Endodermal cell (in vitro differentiated cells): ENCODE data around the gene SLC4A1. TPM values are rescaled to one million over a fixed set of nuclear protein-coding genes. Genes with fewer than 3 reads are reported as not detected.

Experiments used
- DNase-seq: peaks from one replicate; pipeline ENCODE4 v3.0.0-alpha.2; 2017
- H3K27ac ChIP-seq: 2 replicates; pipeline ENCODE4 v1.5.1; 2013; ENCODE audit warnings: mild to moderate bottlenecking, low read depth, low read length, moderate library complexity
- H3K27me3 ChIP-seq: 2 replicates; pipeline ENCODE4 v1.6.1; 2013; ENCODE audit warnings: mild to moderate bottlenecking, low read length, moderate library complexity; ENCODE audit not compliant: insufficient read depth, control insufficient read depth, poor library complexity, severe bottlenecking
- H3K36me3 ChIP-seq: 2 replicates; pipeline ENCODE4 v1.7.0; 2013; ENCODE audit warnings: mild to moderate bottlenecking, low read length, moderate library complexity; ENCODE audit not compliant: control insufficient read depth, insufficient read depth
- H3K4me1 ChIP-seq: one replicate; pipeline ENCODE4 v1.7.0; 2013; ENCODE audit warnings: low read length; ENCODE audit not compliant: control insufficient read depth, insufficient read depth
- H3K4me3 ChIP-seq: 2 replicates; pipeline ENCODE4 v1.5.1; 2013; ENCODE audit warnings: mild to moderate bottlenecking, low read length, moderate library complexity
- H3K9ac ChIP-seq: 2 replicates; pipeline ENCODE4 v1.6.1; 2013; ENCODE audit warnings: mild to moderate bottlenecking, low read length, moderate library complexity; ENCODE audit not compliant: poor library complexity, severe bottlenecking; ENCODE audit errors: extremely low read depth
- H3K9me3 ChIP-seq: 2 replicates; pipeline ENCODE4 v1.6.1; 2013; ENCODE audit warnings: mild to moderate bottlenecking, low read length, moderate library complexity; ENCODE audit not compliant: control insufficient read depth
- H3K27ac Mint-ChIP-seq: 2 replicates; pipeline ENCODE4 v1.8.0; 2020; ENCODE audit warnings: mixed read lengths
- H3K27me3 Mint-ChIP-seq: 2 replicates; pipeline ENCODE4 v1.8.0; 2021; ENCODE audit warnings: mild to moderate bottlenecking, mixed read lengths; ENCODE audit not compliant: insufficient read depth
- H3K36me3 Mint-ChIP-seq: 2 replicates; pipeline ENCODE4 v1.8.0; 2020; ENCODE audit warnings: low read depth, mixed read lengths
- H3K4me1 Mint-ChIP-seq: 2 replicates; pipeline ENCODE4 v1.8.0; 2020; ENCODE audit warnings: mixed read lengths
- H3K4me3 Mint-ChIP-seq: 2 replicates; pipeline ENCODE4 v1.8.0; 2020; ENCODE audit warnings: mild to moderate bottlenecking, moderate library complexity, mixed read lengths
- H3K9me3 Mint-ChIP-seq: 2 replicates; pipeline ENCODE4 v1.8.0; 2020; ENCODE audit warnings: mild to moderate bottlenecking, mixed read lengths
- WGBS, 2 experiments: methylation state at CpG; one replicate each; pipeline versions ENCODE4 v1.1.5 to v1.1.7; 2013; ENCODE audit warnings: missing lambda C conversion rate in 2 of 2, mixed read lengths in 1 of 2; ENCODE audit not compliant: insufficient coverage in 1 of 2, insufficient read length in 1 of 2; 5-methylcytosine and 5-hydroxymethylcytosine counted together
- total RNA-seq, 2 donors: library from RNA; stranded (reverse); fragmentation: NEBNext Ultra II Directional in 1 of 2; extraction: Animal tissue kit (Norgen Biotek cat#: 25700) in 1 of 2; gene quantifications; 2 replicates in 1 of 2; 3 replicates in 1 of 2; pipeline ENCODE4 v1.2.1, GENCODE V29; 2021
- TF ChIP-seq, protein P1 (sequence below): fragments of 200-600 bp; sonication (generic); conservative IDR thresholded peaks from 2 replicates; pipeline ENCODE4 v1.5.0; 2021; ENCODE audit warnings: antibody characterized with exemption, mild to moderate bottlenecking

The SLC4A1 gene
- total RNA-seq, 2 donors from 2014 or later = 0.04 TPM; not detected in 1

DNA sequence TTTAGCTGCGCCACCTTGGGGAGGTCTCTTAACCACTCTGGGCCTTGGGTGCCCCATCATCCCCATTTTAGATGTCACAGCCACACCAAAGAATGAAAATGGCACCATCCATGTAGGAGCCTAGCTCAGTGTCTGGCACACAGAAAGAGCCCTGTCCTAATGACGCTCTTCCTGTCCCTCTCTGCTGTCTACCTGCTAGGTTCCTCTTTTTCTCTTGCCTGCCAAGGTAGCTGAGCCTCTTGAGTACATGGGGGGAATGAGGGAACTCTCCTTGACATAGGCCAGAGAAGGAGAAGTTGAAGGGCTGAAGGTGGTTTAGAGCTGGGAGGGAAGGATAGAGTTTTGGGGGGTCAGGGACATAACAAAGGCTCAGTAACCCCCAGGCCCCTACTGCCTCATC is 42.3 kb upstream of the SLC4A1 start:
- Histone ChIP-seq H3K27me3 (peaks cover 16% of the 10 kb centered on the region), H3K27ac (peak overlapping the region; percentile 24), H3K9me3 (no peaks in the 10 kb centered on the region), H3K9ac (no peak overlapping the region), H3K4me3 (no peak overlapping the region), H3K4me1 (no peaks in the 10 kb centered on the region), H3K36me3 (no peaks in the 10 kb centered on the region)
- peaks cover 10% of the 10 kb centered on the region for H3K4me1 Mint-ChIP-seq
- no peak overlapping the region for H3K27ac Mint-ChIP-seq
- H3K36me3 Mint-ChIP-seq = no peaks in the 10 kb centered on the region
- TF ChIP-seq, protein P1, sequence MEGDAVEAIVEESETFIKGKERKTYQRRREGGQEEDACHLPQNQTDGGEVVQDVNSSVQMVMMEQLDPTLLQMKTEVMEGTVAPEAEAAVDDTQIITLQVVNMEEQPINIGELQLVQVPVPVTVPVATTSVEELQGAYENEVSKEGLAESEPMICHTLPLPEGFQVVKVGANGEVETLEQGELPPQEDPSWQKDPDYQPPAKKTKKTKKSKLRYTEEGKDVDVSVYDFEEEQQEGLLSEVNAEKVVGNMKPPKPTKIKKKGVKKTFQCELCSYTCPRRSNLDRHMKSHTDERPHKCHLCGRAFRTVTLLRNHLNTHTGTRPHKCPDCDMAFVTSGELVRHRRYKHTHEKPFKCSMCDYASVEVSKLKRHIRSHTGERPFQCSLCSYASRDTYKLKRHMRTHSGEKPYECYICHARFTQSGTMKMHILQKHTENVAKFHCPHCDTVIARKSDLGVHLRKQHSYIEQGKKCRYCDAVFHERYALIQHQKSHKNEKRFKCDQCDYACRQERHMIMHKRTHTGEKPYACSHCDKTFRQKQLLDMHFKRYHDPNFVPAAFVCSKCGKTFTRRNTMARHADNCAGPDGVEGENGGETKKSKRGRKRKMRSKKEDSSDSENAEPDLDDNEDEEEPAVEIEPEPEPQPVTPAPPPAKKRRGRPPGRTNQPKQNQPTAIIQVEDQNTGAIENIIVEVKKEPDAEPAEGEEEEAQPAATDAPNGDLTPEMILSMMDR = no peak
- 84 to 94% methylated on average over 2 of the region's 2 CpGs for WGBS, 2 experiments
- no peaks in the 10 kb centered on the region for H3K9me3 Mint-ChIP-seq
- H3K27me3 Mint-ChIP-seq = peaks cover 43% of the 10 kb centered on the region
- H3K4me3 Mint-ChIP-seq = no peak overlapping the region
- DNase-seq = no peak

DNA sequence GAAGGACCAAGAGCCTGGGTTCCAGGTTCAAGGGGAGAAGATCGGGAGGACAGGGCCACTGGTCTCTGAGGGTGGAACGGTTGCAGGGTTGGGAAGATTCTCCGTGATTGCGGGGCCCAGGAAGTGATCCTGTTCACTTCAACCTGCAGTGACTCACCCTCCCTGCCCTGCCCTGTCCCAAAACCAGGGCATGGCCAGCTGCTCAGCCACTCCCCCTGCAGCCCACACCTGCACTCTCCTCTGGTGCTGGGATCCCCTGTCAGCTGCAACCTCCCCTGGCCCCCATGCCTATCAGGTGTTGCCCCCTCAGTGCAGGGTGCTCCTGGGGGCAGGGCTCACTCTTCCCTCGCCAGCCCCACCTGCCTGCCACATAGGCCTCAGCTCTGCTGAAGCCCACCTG is 41.5 kb upstream of the SLC4A1 start:
- Mint-ChIP-seq H3K9me3 (no peaks in the 10 kb centered on the region), H3K4me1 (peaks cover 10% of the 10 kb centered on the region), H3K27ac (no peak overlapping the region), H3K27me3 (peaks cover 39% of the 10 kb centered on the region), H3K36me3 (no peaks in the 10 kb centered on the region), H3K4me3 (peak overlapping the region; percentile 58)
- H3K27me3 ChIP-seq = peaks cover 10% of the 10 kb centered on the region
- no peak overlapping the region for H3K9ac ChIP-seq
- DNase-seq = peak; percentile 71
- 68 to 75% methylated on average over 5 of the region's 5 CpGs for WGBS, 2 experiments
- H3K4me1 ChIP-seq = no peaks in the 10 kb centered on the region
- H3K36me3 ChIP-seq = no peaks in the 10 kb centered on the region
- TF ChIP-seq, protein P1 = no peak
- H3K9me3 ChIP-seq = no peaks in the 10 kb centered on the region
- H3K4me3 ChIP-seq = no peak overlapping the region
- no peak overlapping the region for H3K27ac ChIP-seq

DNA sequence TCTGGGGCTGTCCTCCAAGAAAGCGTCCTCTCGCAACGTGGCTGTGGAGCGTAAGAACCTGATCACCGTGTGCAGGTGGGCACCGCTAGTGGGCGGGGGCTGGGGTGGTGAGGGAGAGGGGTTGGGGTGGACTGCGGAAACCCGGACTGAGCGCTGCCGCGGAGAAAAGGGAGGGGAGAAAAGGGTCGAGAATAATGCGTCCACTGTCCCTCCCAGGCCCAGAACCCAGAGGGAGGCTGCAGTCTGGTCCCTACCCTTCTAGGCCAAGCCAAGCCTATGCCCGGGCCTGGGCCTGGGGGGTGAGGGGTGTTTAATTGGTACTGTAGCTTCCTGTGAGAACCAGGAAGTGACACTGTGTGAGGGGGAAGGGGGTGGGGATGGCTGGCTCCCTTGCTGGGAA is 40.9 kb upstream of the SLC4A1 start:
- no peak for DNase-seq

More for the DNA sequence above, 40.9 kb upstream of the SLC4A1 start:
- Mint-ChIP-seq H3K9me3 (no peaks in the 10 kb centered on the region), H3K36me3 (no peaks in the 10 kb centered on the region), H3K4me3 (peak overlapping the region; percentile 58), H3K27ac (no peak overlapping the region), H3K27me3 (peaks cover 33% of the 10 kb centered on the region), H3K4me1 (peaks cover 10% of the 10 kb centered on the region)
- Histone ChIP-seq H3K4me1 (no peaks in the 10 kb centered on the region), H3K36me3 (no peaks in the 10 kb centered on the region), H3K4me3 (peak overlapping the region; percentile 58), H3K27me3 (peaks cover 4% of the 10 kb centered on the region), H3K9me3 (no peaks in the 10 kb centered on the region), H3K27ac (no peak overlapping the region), H3K9ac (no peak overlapping the region)
- 11 to 20% methylated on average over 6 to 15 of the region's 15 CpGs for WGBS, 2 experiments
- TF ChIP-seq, protein P1 = no peak
